Coronary artery (tissue), 2 donors: ENCODE measurements around the gene ATF5.

Source experiments
- DNase-seq: peaks from one replicate; pipeline ENCODE4 v3.0.0-alpha.2; 2017; ENCODE audit warnings: low spot score
- H3K27ac ChIP-seq, 2 donors: fragments of 200-600 bp; sonication (generic); one replicate each; pipeline ENCODE4 v1.5.1; 2016 to 2019
- H3K4me3 ChIP-seq: fragments of 200-600 bp; sonication (generic); 2 replicates; pipeline ENCODE4 v1.5.1; 2016; ENCODE audit warnings: mild to moderate bottlenecking, moderate library complexity
- CTCF ChIP-seq: fragments of 200-600 bp; sonication (generic); IDR thresholded peaks from one replicate; pipeline ENCODE4 v1.5.1; 2019; ENCODE audit warnings: antibody characterized with exemption

The ATF5 gene

GRCh38 chr19:49950956-49951526, 22.0 kb downstream of the ATF5 start:
- Histone ChIP-seq H3K27ac (no peak overlapping the region), H3K4me3 (no peak overlapping the region)
- DNase-seq, result no peak
- no peak for TF ChIP-seq CTCF

GRCh38 chr19:49951806-49952478, 22.9 kb downstream of the ATF5 start:
- DNase-seq, result no peak
- no peak for TF ChIP-seq CTCF
- Histone ChIP-seq H3K27ac (no peak overlapping the region), H3K4me3 (no peak overlapping the region)

- no peak overlapping the region for H3K4me3 ChIP-seq
These were observed 23.5 kb downstream of the ATF5 start for GRCh38 chr19:49952479-49952836.

GRCh38 chr19:49952906-49953305, 23.9 kb downstream of the ATF5 start:
- Histone ChIP-seq H3K27ac (no peak overlapping the region), H3K4me3 (no peak overlapping the region)
- DNase-seq, result no peak
- no peak for TF ChIP-seq CTCF

More at GRCh38 chr19:49952479-49952836, 23.5 kb downstream of the ATF5 start:
- no peak for DNase-seq
- TF ChIP-seq CTCF, result no peak
- H3K27ac ChIP-seq, result no peak overlapping the region

GRCh38 chr19:49953416-49953815, 24.4 kb downstream of the ATF5 start:
- Histone ChIP-seq H3K27ac (no peak overlapping the region), H3K4me3 (no peak overlapping the region)
- DNase-seq, result no peak
- TF ChIP-seq CTCF, result no peak

- Histone ChIP-seq H3K27ac (no peak overlapping the region), H3K4me3 (no peak overlapping the region)
- no peak for DNase-seq
- no peak for TF ChIP-seq CTCF
These were observed 25.3 kb downstream of the ATF5 start for GRCh38 chr19:49954092-49954829.
